NT2/D1 (cell line): ENCODE results near the gene PHF3.

Source experiments
- DNase-seq: peaks from one replicate; pipeline ENCODE4 v3.0.0-alpha.2; 2011; ENCODE audit warnings: low read depth, low spot score
- H3K27me3 ChIP-seq: 2 replicates; pipeline ENCODE4 v1.6.0; 2011; ENCODE audit warnings: mild to moderate bottlenecking; ENCODE audit not compliant: insufficient read length, insufficient read depth
- H3K36me3 ChIP-seq: 2 replicates; pipeline ENCODE4 v1.6.1; 2011; ENCODE audit warnings: mild to moderate bottlenecking, low read length, mixed read lengths; ENCODE audit not compliant: insufficient read depth, insufficient read length
- H3K4me1 ChIP-seq: 2 replicates; pipeline ENCODE4 v1.5.1; 2011; ENCODE audit not compliant: insufficient read depth, insufficient read length
- H3K4me3 ChIP-seq: 2 replicates; pipeline ENCODE4 v1.5.1; 2011; ENCODE audit warnings: low read depth; ENCODE audit not compliant: insufficient read length
- H3K9ac ChIP-seq: 2 replicates; pipeline ENCODE4 v1.6.0; 2011; ENCODE audit warnings: low read depth; ENCODE audit not compliant: insufficient read length
- H3K9me3 ChIP-seq: 2 replicates; pipeline ENCODE4 v1.5.1; 2011; ENCODE audit warnings: mild to moderate bottlenecking, low read length; ENCODE audit not compliant: insufficient read depth
- SUZ12 ChIP-seq: IDR thresholded peaks from 2 replicates; pipeline ENCODE4 v1.6.1; 2011; ENCODE audit not compliant: insufficient read length, insufficient read depth; ENCODE audit errors: extremely low read depth
- YY1 ChIP-seq: IDR thresholded peaks from 2 replicates; pipeline ENCODE4 v1.6.1; 2011; ENCODE audit not compliant: insufficient read length, insufficient read depth
- ZNF274 ChIP-seq: IDR thresholded peaks from 2 replicates; pipeline ENCODE4 v1.6.1; 2011; ENCODE audit warnings: mild to moderate bottlenecking, low read depth, low read length

PHF3 gene

GRCh38 chr6:63713332-63713731 is 77.7 kb downstream of the PHF3 start:
- Histone ChIP-seq H3K9me3 (no peaks in the 10 kb centered on the region), H3K27me3 (no peaks in the 10 kb centered on the region), H3K9ac (no peak overlapping the region), H3K36me3 (peaks cover 39% of the 10 kb centered on the region), H3K4me3 (no peak overlapping the region), H3K4me1 (no peaks in the 10 kb centered on the region)
- TF ChIP-seq ZNF274 (no peak), YY1 (no peak), SUZ12 (no peak)
- DNase-seq, result no peak

- no peak overlapping the region for H3K4me3 ChIP-seq
- no peaks in the 10 kb centered on the region for H3K9me3 ChIP-seq
- TF ChIP-seq SUZ12 (no peak), ZNF274 (no peak), YY1 (no peak)
- H3K36me3 ChIP-seq, result peaks cover 39% of the 10 kb centered on the region
- no peak for DNase-seq
- no peak overlapping the region for H3K9ac ChIP-seq
- H3K27me3 ChIP-seq, result no peaks in the 10 kb centered on the region
- no peaks in the 10 kb centered on the region for H3K4me1 ChIP-seq
These were observed 78.5 kb downstream of the PHF3 start for GRCh38 chr6:63714091-63714490.

- H3K4me1 ChIP-seq, result no peaks in the 10 kb centered on the region
- no peak for TF ChIP-seq YY1
- TF ChIP-seq ZNF274, result no peak
- TF ChIP-seq SUZ12, result no peak
- peaks cover 23% of the 10 kb centered on the region for H3K36me3 ChIP-seq
- H3K4me3 ChIP-seq, result no peak overlapping the region
- H3K27me3 ChIP-seq, result no peaks in the 10 kb centered on the region
- no peak for DNase-seq
- H3K9me3 ChIP-seq, result no peaks in the 10 kb centered on the region
- no peak overlapping the region for H3K9ac ChIP-seq
These were observed 80.6 kb downstream of the PHF3 start for GRCh38 chr6:63716169-63716568.

GRCh38 chr6:63721181-63721580 is 85.6 kb downstream of the PHF3 start:
- no peaks in the 10 kb centered on the region for H3K27me3 ChIP-seq
- H3K9ac ChIP-seq, result no peak overlapping the region
- DNase-seq, result no peak
- no peaks in the 10 kb centered on the region for H3K36me3 ChIP-seq
- no peaks in the 10 kb centered on the region for H3K4me1 ChIP-seq
- no peaks in the 10 kb centered on the region for H3K9me3 ChIP-seq
- no peak overlapping the region for H3K4me3 ChIP-seq
- TF ChIP-seq SUZ12, result no peak
- no peak for TF ChIP-seq ZNF274
- no peak for TF ChIP-seq YY1

- no peak for DNase-seq
- Histone ChIP-seq H3K27me3 (no peaks in the 10 kb centered on the region), H3K9ac (no peak overlapping the region), H3K4me3 (no peak overlapping the region), H3K4me1 (no peaks in the 10 kb centered on the region), H3K9me3 (no peaks in the 10 kb centered on the region), H3K36me3 (no peaks in the 10 kb centered on the region)
- TF ChIP-seq SUZ12 (no peak), YY1 (no peak)
These were observed 89.1 kb downstream of the PHF3 start for GRCh38 chr6:63724721-63725120.

- H3K4me1 ChIP-seq, result no peaks in the 10 kb centered on the region
- H3K27me3 ChIP-seq, result no peaks in the 10 kb centered on the region
- DNase-seq, result no peak
- no peaks in the 10 kb centered on the region for H3K9me3 ChIP-seq
- no peak overlapping the region for H3K4me3 ChIP-seq
- TF ChIP-seq ZNF274, result no peak
- no peak for TF ChIP-seq SUZ12
- no peak for TF ChIP-seq YY1
- no peak overlapping the region for H3K9ac ChIP-seq
- no peaks in the 10 kb centered on the region for H3K36me3 ChIP-seq
These were observed 94.7 kb downstream of the PHF3 start for GRCh38 chr6:63730311-63730710.

GRCh38 chr6:63731930-63732329 is 96.3 kb downstream of the PHF3 start:
- TF ChIP-seq ZNF274 (no peak), SUZ12 (no peak), YY1 (no peak)
- Histone ChIP-seq H3K9ac (no peak overlapping the region), H3K27me3 (no peaks in the 10 kb centered on the region), H3K9me3 (no peaks in the 10 kb centered on the region), H3K4me1 (no peaks in the 10 kb centered on the region), H3K36me3 (no peaks in the 10 kb centered on the region), H3K4me3 (no peak overlapping the region)
- no peak for DNase-seq

- Histone ChIP-seq H3K4me1 (no peaks in the 10 kb centered on the region), H3K9ac (no peak overlapping the region), H3K36me3 (no peaks in the 10 kb centered on the region), H3K9me3 (no peaks in the 10 kb centered on the region), H3K27me3 (no peaks in the 10 kb centered on the region), H3K4me3 (no peak overlapping the region)
- TF ChIP-seq ZNF274 (no peak), SUZ12 (no peak), YY1 (no peak)
- DNase-seq, result no peak
These were observed 96.7 kb downstream of the PHF3 start for GRCh38 chr6:63732336-63732735.
